ENCODE data around the gene A4GALT. TPM values are rescaled to one million over a fixed set of nuclear protein-coding genes. Genes with fewer than 3 reads are reported as not detected.

The A4GALT gene
- total RNA-seq, 4 donors from 2014 or later: 10.9 to 36.4 (median 23.3) TPM

GRCh38 chr22:42691440-42691839 is 29.2 kb downstream of the A4GALT start:
- TF ChIP-seq CTCF (IDR thresholded peaks at IDR 0.05; ENCODE audit: low read depth): no peak

- no peak for TF ChIP-seq CTCF (IDR thresholded peaks at IDR 0.05; ENCODE audit: low read depth)
These were observed 32.1 kb downstream of the A4GALT start for GRCh38 chr22:42688241-42689211.

- no peak for TF ChIP-seq CTCF (IDR thresholded peaks at IDR 0.05; ENCODE audit: low read depth)
These were observed 33.7 kb downstream of the A4GALT start for GRCh38 chr22:42686756-42687491.

- no peak for TF ChIP-seq CTCF (IDR thresholded peaks at IDR 0.05; ENCODE audit: low read depth)
These were observed 34.6 kb downstream of the A4GALT start for GRCh38 chr22:42685941-42686653.

GRCh38 chr22:42684462-42685195 is 36.0 kb downstream of the A4GALT start:
- TF ChIP-seq CTCF (IDR thresholded peaks at IDR 0.05; ENCODE audit: low read depth): no peak

GRCh38 chr22:42683578-42684283 is 36.9 kb downstream of the A4GALT start:
- no peak for TF ChIP-seq CTCF (IDR thresholded peaks at IDR 0.05; ENCODE audit: low read depth)
